ENCODE measurements around the gene DOCK2. TPM values are rescaled to one million over a fixed set of nuclear protein-coding genes. Genes with fewer than 3 reads are reported as not detected.

Gene DOCK2
- total and polyA plus RNA-seq, 2 of the 8 experiments (the other 6 are each of a cell fraction or from before 2014, with no cell fraction given): 3.9 to 5.7 TPM

DNA sequence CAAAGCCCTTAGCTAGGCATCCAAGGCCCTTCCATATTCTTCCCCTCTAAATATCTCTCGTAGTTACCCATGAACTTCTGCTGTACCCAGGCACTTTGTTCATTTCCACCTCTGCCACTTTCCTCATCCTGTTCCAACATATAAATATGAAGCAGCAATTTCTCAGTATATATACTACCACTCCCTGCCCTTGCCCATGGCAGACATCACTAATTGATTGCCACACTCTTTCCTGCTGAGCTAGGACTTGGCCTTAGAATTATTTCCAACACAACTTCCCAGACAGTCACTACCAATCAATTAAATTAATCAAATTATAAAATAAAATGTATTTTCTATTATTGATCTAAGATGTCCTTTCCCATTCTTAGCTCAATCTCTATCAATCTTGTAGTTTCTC lies 334.7 kb downstream of the DOCK2 start:
- Histone ChIP-seq H2BK5ac (ENCODE audit: low read depth, low read length) (no peak overlapping the region), H3K18ac (ENCODE audit: extremely low read depth, low read length) (no peak overlapping the region), H3K79me2 (ENCODE audit: control insufficient read depth in 1 of 2, insufficient read depth in 2 of 2, low read length in 2 of 2) (no peaks in the 10 kb centered on the region), H2AFZ (ENCODE audit: low read length) (no peak overlapping the region), H2BK15ac (ENCODE audit: low read length) (no peak overlapping the region), H4K5ac (ENCODE audit: insufficient read length, low read depth, low read length) (no peak overlapping the region), H3K14ac (ENCODE audit: insufficient read length) (no peak overlapping the region), H3K4me1 (replicated peaks in 1 of 4; ENCODE audit: control insufficient read depth in 3 of 4, insufficient read depth in 4 of 4, low read length in 3 of 4) (peaks cover 0 to 10% (median 4%) of the 10 kb centered on the region in 4 experiments; a peak in 6 of 7 replicates), H3K27me3 (replicated peaks in 1 of 4; ENCODE audit: control insufficient read depth in 3 of 4, extremely low read depth in 1 of 4, insufficient read depth in 3 of 4, low read length in 3 of 4) (peaks cover 0 to 1% (median 0%) of the 10 kb centered on the region in 4 experiments; a peak in 3 of 7 replicates), H3K23ac (ENCODE audit: insufficient read length) (no peak overlapping the region), H2BK12ac (ENCODE audit: low read depth, low read length) (no peak overlapping the region), H4K20me1 (replicated peaks in 1 of 2; ENCODE audit: control insufficient read depth in 1 of 2, insufficient read depth in 2 of 2, low read length in 2 of 2) (no peaks in the 10 kb centered on the region), H3K27ac (ENCODE audit: low read depth, low read length) (no peak overlapping the region), H3K23me2 (ENCODE audit: low read depth, low read length) (no peaks in the 10 kb centered on the region), H2AK5ac (ENCODE audit: low read depth, low read length) (no peak overlapping the region), H3K79me1 (ENCODE audit: low read depth, low read length) (no peaks in the 10 kb centered on the region), H3K4me2 (ENCODE audit: insufficient read depth in 1 of 2, low read depth in 2 of 2, low read length in 2 of 2) (no peak overlapping the region), H2BK120ac (replicated peaks; ENCODE audit: low read depth, low read length) (no peak overlapping the region), H4K91ac (replicated peaks; ENCODE audit: insufficient read length, low read length) (no peak overlapping the region), H3K4ac (replicated peaks; ENCODE audit: insufficient read length, low read depth, low read length) (no peak overlapping the region), H3K56ac (replicated peaks; ENCODE audit: insufficient read length, low read depth, low read length) (no peak overlapping the region), H2BK20ac (ENCODE audit: low read length) (no peak overlapping the region), H3K4me3 (ENCODE audit: extremely low read depth in 1 of 4, insufficient read depth in 2 of 4, low read depth in 3 of 4, low read length in 4 of 4) (no peak overlapping the region), H3K36me3 (ENCODE audit: control insufficient read depth in 2 of 4, insufficient read depth in 4 of 4, low read length in 3 of 4) (no peaks in the 10 kb centered on the region), H4K8ac (ENCODE audit: extremely low read depth, insufficient read depth, low read length) (no peak overlapping the region), H3K9me3 (ENCODE audit: insufficient read depth in 2 of 2, low read depth in 1 of 2, low read length in 1 of 2) (no peaks in the 10 kb centered on the region), H3K9ac (replicated peaks in 1 of 4; ENCODE audit: extremely low read depth in 1 of 4, low read depth in 3 of 4, low read length in 3 of 4) (no peak overlapping the region)
- no peak for DNase-seq (ENCODE audit: low read depth in 1 of 2, low spot score in 2 of 2)
- ChIA-PET CTCF (ENCODE audit: partially characterized antibody) (interaction anchor here (0.9 to 3.0 kb wide), 7 partner anchors 9 to 103 kb away, joined by 3 to 25 read pairs (median 4); partner anchors contain the start of gene INSYN2B), POLR2A (ENCODE audit: partially characterized antibody) (interaction anchor here (0.7 kb wide), 1 partner anchor 65 kb away, joined by 3 read pairs; no protein-coding TSS in a partner anchor)
- 90% methylated on average over 1 of the region's 1 CpG; no CpG with 5 or more reads in 1 of the 2 experiments for WGBS, 2 experiments (ENCODE audit: extremely low coverage in 1 of 2, insufficient coverage in 1 of 2, insufficient read length in 1 of 2, insufficient replicate concordance in 2 of 2, low coverage in 1 of 2, low lambda C conversion rate in 2 of 2, missing lambda C conversion rate in 1 of 2)
- FAIRE-seq: no peak
- TF ChIP-seq TBP (IDR thresholded peaks at IDR 0.05; ENCODE audit: low read depth, low read length): no peak
- no peak for TF ChIP-seq BCL11A (IDR thresholded peaks at IDR 0.05; ENCODE audit: low read depth in 2 of 2, low read length in 2 of 2)
